NCI-H2227 (cell line): Measurements from ENCODE around the gene IGFBP3.
"Not testable (repeated sequence)": the region's sequence is repeated elsewhere in the genome, so short reads cannot be mapped to it uniquely, and the experiment has no call there.

Source experiments
- DNase-seq: peaks from one replicate; lab custom pipeline; 2025; ENCODE audit not compliant: unreplicated experiment; lab: John Stamatoyannopoulos, UW

Gene IGFBP3, protein sequence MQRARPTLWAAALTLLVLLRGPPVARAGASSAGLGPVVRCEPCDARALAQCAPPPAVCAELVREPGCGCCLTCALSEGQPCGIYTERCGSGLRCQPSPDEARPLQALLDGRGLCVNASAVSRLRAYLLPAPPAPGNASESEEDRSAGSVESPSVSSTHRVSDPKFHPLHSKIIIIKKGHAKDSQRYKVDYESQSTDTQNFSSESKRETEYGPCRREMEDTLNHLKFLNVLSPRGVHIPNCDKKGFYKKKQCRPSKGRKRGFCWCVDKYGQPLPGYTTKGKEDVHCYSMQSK

DNA sequence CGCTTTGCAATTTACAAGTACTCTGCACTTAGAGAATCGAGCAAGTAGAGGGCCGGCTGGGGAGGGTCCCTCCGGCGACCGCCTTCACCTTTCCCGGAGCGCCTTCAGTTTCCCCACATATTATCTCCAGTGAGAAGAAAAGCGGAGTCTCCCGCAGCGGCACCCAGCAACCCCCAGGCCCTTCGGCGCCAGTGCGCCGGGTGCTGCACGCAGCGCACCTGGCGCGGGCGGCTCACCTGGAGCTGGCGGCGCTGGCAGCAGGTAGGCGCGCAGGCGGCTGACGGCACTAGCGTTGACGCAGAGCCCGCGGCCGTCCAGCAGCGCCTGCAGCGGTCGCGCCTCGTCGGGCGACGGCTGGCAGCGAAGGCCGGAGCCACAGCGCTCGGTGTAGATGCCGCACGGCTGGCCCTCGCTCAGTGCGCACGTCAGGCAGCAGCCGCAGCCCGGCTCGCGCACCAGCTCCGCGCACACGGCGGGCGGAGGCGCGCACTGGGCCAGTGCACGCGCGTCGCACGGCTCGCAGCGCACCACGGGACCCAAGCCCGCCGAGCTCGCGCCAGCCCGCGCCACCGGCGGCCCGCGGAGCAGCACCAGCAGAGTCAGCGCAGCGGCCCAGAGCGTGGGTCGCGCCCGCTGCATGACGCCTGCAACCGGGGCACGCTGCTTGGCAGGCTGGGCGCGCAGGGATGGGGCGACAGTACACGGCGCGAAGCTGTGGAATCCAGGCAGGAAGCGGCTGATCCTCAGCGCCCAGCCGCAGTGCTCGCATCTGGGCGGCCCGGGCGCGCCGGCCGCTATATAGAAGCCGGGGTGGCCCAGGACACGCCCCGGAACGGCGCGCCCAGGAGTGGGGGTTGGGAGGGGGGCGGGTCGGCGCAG is at the start of gene IGFBP3:
Gene IGFBP3 (minus strand): TSS at position 771 of the 879 bp plus-strand sequence. CDS start 132 bp downstream, at position 639.
- peak; percentile 74 for DNase-seq

DNA sequence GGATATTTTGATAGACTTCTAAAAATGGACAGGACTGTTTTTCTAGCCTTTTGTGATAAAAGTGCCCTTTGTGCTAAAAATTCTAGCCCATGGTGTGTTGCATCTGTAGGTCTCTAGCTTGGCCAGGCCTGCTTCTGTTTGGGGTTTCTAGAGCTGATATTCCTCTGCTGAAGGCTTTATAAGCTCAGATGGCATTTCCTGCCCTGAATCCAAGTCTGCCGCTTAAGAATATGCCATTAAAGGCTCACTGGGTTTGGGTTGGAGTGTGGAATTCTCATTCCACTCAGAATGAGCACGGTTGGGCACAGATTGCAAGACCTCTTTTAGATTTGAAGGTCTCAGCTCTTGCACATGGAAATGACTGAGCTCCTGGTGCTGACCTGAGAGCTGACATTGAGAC is 49.4 kb upstream of the IGFBP3 start:
- DNase-seq = no peak

DNA sequence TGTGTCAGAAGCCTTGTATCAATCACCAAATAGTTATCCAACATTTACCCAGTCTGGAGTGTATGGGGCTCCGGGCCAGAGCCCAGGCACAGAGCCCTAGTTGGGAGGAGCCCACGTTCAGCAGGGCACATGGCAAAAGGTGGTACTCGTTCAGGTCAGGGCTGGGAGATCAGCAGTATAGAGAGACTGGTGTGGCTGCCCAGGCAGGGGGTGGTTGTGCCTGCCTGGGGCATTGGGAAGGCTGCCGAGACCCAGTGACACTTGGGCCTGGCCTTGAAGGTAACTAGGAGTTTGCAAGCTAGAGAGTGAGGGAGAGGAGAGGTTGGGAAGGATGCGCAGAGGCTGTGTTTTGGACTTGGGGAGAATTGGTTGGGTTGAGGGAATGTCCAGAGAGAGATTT is 48.9 kb upstream of the IGFBP3 start:
- DNase-seq = no peak

DNA sequence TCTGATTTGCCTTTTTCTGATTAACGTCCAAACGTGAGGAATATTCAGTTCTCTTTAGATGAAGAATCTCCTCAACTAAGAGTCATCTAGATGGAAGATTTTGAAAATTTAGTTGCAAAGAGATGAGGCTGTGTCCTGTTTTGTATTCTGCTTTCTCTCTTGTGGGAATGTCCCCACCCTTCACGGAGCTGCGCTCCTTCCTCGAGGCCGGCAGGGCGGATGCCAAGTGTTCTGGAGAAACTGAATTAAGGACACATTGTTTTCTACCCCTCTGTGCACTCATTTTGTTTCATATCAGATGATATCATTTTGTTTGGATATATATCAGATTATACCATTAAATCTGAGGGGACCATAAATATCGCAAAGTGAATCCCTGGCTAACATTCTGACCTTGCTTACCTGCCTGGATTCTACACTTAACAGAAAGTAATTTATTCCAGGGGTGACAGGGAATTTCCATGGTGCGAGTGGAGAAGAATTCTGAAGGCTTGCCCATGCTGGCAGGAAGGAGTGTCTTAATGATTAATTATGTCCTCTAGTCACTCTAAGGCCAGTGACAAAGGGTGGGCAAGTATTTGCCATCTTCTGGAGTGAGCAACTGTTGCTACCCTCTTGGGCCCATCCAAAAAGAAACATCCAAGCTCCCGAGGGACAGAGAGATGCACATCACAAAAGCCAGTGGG is 47.9 kb upstream of the IGFBP3 start:
- DNase-seq = no peak

DNA sequence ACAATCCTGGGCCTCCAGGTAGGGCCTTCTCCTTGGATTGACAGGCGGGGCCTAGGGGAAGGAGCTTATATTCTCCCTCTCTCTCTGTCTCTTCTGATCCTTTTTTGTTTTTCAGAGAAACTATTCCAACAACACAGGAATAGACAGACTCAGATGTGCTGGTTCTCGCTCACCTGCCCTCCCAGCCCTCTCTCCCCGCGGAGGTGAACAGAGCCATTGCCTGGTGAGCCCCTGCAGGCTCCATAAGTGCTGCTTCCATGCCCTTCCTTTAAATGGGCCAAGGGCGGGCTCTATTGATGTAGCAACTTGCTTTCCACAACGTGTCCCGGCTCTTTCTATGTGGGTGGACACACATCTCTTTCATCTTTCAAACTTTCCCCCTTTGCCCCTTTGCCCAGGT is 47.2 kb upstream of the IGFBP3 start:
- DNase-seq = no peak

DNA sequence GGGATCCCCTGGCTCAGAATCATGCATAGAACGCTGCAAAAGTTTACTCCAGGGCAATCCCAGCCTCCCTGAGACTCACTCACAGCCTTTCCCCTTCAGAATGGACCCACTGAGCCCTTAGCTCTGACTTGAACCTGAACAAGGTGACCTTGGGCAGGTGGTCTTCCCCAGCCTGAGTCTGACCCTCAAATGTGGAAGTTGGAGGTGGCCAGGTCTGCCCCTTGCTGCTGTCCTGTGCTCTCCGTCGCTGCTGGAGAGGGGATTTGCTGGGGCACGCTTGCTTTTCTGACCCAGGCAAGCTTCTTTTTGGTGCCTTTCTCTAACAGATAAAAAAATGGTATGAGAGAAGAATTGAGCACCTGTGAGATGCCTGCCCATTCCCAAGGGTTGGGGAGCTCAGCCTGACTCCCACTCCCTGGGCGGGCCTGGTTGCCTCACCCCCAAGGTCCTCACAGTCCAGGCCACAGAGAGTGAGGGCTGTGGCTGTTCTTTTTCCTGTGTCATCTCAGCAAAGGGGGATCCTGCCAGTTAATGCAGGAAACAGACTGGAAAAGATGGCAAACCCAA is 46.6 kb upstream of the IGFBP3 start:
- no peak for DNase-seq

DNA sequence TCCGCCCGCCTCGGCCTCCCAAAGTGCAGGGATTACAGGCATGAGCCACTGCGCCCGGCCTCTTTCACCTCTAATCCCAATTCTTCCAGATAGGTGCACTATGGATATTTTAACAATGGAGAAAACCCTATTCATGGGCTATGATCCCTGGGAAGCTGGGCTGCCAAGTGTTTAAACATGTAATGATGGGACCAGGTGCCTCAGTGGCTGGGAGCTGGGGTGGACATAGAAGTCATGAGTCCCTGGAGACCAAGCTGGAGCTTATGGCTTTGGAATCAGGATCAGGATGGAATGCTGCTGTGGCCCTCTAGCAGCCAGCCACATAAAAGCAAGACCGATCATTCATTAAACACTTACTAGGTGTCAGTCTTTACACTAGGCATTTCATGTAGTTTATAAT is 41.8 kb upstream of the IGFBP3 start:
- no peak for DNase-seq

DNA sequence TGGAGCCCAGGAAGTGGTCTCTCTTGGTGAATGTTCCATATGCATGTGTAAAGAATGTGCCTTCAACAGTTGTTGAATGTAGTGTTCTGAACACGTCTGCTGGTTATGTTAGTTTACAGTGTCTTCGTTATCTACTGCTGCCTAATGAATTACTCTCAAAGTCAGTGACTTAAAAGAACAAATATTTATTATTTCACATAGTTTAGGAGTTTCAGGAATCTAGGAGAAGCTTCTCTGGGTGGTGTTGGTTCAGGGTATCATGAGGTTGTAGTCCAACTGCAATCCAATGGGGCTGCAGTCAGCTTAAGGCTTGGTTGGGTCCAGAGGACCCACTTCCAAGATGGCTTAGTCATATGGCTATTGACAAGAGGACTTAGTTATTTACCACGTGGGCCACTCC is 36.6 kb upstream of the IGFBP3 start:
- DNase-seq = no peak

DNA sequence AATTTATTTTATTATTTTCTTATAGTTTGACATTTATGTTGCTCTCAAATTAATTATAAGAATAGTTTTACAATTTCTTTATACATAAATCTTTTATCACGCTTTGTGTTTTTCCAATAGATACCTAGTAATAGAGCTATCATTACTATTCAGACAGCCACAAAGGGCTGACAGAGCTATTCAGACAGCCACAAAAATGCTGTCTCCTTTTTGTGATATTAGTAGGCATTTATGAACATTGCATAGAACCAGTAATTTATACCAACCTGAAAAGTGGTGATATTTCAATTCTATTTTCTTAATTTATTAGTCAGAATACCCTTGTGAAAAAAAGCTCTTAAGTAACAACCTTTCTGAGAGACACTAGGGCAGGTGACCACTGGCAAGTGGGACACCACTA is 34.2 kb upstream of the IGFBP3 start:
- no peak for DNase-seq

DNA sequence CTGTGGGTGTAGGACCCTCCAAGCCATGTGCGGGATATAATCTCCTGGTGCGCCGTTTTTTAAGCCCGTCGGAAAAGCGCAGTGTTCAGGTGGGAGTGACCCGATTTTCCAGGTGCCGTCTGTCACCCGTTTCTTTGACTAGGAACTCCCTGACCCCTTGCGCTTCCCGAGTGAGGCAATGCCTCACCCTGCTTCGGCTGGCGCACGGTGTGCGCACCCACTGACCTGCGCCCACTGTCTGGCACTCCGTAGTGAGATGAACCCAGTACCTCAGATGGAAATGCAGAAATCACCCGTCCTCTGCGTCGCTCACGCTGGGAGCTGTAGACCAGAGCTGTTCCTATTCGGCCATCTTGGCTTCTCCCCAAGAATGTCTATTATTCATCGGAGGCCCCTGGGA is 32.0 kb upstream of the IGFBP3 start:
- DNase-seq = not testable (repeated sequence)

DNA sequence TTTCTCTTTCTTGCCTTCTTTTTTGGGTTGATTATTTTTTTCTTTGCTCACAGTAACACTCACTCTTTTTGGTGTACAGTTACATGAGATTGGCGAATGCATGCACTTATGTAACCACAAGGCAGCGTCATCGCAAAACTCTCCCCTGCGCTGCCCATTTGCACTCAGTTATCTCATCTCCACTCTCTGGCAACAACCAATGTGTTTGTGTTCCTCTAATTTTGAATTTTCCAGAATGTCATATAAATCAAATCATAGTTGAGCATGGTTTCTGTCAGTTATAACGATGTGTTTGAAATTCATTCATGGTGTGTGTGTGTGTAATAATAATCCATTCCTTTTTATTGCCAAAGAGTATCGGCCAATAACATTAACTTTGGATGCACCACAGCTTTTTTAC is 23.0 kb upstream of the IGFBP3 start:
- no peak for DNase-seq

DNA sequence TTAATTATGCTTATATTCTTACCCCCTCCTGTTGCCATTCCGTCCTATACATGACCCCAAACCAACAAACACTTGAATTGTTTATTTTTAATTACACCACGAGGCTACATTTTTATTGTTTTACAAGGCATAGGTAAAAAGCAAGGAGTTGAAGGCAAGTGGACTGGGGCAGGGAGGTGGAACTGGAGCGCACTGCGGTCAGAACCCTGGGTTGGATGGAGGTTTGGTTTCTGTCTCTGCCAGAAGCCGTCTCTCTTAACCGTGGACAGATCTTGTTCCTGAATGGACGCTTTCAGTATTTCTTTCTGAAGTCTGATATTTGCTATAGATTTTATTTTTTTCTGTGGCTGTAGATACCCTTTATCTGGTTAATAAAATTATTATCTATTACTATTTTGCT is 19.9 kb upstream of the IGFBP3 start:
- DNase-seq = no peak

DNA sequence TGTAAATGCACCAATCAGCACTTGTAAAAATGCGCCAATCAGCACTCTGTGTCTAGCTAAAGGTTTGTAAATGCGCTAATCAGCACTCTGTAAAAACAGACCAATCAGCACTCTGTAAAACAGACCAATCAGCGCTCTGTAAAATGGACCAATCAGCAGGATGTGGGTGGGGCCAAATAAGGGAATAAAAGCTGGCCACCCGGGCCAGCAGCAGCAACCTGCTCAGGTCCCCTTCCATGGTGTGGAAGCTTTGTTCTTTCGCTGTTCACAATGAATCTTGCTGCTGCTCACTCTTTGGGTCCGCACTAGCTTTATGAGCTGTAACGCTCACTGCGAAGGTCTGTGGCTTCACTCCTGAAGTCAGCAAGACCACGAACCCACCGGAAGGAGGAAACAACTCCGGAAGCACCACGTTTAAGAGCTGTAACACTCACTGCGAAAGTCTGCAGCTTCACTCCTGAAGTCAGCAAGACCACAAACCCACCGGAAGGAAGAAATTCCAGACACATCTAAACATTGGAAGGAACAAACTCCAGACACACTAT is 19.2 kb upstream of the IGFBP3 start:
- not testable (repeated sequence) for DNase-seq

DNA sequence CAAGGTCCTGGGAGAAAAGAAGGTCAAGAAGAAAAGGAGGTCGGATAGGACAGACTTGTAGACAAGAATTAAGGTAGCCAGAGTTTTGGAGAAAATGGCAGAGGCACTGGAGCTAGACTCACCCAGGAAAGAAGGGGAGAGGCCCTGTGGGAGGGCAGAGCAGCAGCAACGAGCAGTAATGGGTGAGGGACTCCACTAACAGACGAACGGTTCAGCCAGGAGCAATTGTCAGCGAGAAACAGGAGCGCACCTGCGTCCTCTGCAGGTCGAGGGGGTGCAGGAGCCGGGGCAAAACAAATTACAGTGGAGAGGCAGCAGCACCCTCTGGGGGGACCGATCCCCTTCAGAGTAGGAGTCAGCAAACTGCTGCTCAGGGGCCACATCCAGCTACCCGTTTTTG is 18.5 kb upstream of the IGFBP3 start:
- no peak for DNase-seq

DNA sequence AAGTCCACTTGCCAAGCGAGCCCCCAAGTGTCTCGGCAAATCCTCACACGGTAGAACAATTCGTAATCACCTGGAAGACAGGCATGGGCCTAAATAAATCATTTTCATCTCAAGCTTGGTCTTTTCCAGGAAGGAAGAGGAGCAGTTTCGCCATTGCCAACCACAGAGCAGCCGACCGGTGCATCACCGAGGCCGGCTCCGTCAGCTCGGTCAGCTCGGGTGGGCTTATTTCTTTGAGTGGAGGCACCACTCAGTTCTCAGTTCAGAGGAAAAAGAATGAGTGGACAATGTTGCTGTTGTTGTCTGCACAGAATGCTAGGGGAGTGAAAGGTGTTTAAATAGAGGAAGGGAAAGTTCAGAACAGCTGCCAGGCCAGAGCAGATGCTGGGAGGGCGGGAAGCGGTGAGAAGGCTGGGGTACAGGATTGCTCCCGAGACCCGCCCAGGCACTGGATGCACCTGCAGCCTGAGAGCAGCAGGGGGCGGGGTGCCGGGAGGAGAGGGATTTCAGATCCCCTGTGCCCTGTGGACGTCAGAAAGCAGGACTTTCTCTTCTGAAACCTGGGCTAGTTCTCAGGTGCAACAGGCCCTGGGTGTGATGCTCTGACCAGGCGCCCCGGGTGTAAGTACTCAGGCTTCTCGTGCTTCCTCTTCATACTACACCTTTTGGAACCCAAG is 17.7 kb upstream of the IGFBP3 start:
- no peak for DNase-seq

DNA sequence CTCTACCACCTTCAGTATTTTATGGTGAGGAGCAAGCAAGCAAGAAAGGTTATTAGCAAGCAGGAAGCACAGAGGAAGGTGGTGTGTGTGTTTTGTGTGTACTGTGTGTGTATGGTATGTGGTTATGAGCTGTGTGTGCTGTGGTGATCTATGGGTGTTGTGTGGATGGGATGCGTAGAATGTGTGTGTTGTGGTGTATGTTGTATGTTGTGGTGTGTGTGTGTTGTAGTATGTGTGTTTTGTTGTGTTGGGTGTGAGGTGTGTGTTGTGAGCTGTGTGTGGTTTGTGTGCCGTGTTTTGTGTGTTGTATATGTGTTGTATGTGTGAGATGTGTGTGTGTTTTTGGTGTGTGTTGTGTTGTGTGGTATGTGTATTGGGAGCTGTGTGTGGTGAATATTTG is 16.8 kb upstream of the IGFBP3 start:
- DNase-seq = no peak

DNA sequence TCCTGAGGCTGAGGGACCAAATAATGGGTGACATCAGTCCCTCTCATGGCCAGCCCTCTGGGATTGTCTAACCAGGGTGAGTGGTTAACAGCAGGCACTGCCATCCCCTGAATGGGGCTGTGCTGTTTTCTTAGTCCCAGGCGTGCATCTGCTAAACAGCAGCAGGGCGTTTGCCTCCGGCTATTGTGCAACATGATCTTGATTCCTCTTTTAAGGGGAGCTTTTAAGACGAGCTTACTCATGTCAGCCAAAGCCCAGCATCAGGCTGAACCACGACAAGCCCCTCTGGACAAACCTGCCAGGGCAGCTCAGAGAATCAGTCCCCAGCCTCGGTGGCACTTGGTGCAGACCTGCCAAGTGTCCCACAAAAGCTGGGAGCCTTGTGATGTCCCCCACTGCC is 16.2 kb upstream of the IGFBP3 start:
- DNase-seq = no peak

DNA sequence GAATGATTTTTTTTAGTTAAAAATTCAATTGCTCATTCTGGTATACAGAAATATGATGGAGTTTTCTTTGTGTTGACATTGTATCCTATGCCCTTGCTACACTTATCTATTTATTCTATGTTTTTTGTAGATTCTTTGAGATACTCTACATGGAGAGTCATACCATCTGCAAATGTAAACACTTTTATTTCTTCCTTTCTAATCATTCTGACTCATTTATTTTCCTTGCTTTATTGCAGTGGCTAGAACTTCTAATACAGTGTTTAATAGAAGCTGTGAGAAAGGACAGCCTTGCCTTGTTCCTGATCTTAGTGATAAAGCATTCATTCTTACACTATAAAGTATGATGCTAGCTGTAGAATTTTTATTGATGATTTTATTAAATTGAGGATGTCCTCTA is 9.9 kb upstream of the IGFBP3 start:
- no peak for DNase-seq

DNA sequence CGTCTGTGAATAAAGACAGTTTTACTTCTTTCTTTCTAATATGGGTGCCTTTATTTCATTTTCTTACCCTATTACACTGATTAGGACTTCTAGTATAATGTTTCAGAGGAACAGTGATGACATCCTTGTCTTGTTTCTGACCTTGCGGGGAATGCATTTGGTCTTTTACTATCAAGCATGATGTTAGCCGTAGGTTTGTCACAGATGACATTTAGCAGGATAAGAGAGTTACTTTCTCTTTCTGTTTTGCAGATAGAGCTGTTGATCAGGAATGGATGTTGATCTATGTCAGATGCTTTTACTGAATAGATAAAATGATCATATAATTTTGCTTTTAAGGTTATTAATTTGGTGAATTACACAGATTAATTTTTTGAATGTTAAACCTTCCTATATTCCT is 6.6 kb upstream of the IGFBP3 start:
- DNase-seq = no peak

DNA sequence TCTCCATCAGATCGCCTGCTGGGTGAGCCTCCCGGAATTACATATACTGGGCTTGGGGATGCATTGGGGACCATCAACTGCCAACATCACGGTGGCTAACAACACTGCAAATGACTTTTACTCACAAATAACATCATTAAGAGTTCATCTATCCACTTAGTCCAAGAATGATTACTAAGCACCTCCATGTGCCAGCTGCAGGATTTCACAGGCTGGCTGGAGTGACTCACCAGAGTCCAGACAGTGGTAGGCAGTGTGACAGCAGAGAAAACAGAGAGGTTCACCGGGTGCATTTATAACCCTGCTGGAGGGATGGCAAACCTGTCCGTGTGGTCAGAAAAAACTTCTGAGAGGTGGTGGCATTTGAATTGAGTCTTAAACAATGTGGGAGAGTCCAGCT is 3.2 kb upstream of the IGFBP3 start:
- no peak for DNase-seq

DNA sequence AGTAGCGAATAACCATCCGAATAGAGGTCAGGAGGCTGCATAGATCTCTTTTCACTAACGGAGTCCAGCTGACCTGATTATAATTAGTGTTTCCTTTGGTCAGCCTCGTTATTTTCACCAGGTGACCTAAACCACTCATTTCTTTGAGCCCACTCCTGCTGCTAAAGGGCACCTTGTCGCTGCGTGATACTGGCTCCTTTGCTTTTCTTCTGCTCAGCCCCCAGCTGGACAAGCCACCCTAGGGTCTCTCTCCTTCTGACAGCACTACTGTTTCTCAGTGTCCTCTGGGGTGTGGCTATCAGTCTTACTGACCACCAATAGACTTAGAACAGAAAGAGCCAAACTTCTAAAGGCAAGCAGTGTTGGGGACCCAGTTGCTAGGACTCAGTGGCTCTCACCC is 2.7 kb upstream of the IGFBP3 start:
- DNase-seq = no peak
